ENCODE results near the gene BUD23.
A peak's percentile ranks its signal among the peaks of the same experiment; 100 is the strongest.

Gene BUD23

DNA sequence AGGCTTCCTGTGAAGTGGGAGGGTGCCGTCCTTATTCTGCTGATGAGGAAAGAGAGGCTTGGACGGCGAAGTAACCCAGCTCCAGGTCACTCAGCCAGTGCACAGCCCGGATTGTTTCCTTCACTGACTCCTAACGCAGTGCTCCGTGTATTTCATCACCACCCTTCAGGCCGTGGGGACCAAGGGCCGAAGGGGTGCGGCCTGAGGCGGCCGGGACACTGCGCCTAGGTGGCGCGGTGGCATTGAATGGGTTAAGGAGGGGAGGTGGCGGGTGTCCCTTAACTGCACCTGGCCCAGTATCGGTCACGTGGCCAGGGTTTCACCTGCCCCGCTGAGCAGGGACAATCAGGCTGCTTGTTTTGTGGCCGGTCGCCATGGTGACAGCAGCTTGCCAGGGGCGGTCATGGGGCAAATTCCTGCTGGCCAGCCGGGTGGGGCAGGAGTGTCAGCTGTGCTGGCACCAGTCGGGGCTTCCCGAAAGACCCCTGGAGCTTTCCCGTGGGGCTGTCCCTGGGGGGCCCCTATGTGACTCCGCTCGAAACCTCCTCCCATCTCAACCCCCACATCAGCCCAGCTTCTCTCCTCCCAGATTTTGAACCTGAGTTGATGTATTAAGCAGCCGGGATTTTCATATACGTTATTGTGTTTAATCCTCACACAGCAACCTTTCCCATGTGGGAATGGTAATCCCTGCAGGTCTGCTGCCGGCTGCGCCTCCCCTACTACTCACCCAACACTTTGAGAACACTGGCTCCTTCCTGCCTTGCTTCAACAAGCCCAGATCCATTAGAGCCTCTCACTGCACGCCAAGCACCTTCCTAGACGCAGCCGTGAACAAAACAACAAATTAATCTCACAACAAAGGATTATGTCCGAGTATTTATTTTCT is 59.6 kb downstream of the BUD23 start:
- peak; percentile 97 for DNase-seq (ENCODE audit: low spot score)

DNA sequence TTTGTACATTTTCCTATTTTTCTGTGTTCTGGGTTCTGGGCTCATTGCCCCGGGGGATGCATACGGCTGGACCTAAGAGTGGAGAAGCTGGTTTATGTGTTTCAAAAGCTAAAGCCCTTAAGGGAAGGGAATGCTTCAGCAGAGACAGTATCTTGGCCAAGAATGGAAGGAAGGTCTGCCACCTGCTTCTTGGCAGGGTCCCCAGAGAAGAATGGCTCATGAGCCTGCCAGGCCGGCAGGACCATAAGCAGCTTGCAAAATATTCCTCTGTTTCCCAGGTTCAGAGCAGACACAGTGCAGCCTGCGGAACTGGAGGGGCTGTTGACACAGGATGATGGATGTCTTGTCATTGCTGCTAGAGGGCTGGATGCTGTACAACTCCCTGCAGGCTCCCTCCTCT is 63.0 kb downstream of the BUD23 start:
- DNase-seq (ENCODE audit: low spot score), result no peak
